Testis (tissue), 3 donors: Measurements from ENCODE around the gene AGGF1. TPM values are rescaled to one million over a fixed set of nuclear protein-coding genes. Genes with fewer than 3 reads are reported as not detected.
"Not testable (repeated sequence)": the region's sequence is repeated elsewhere in the genome, so short reads cannot be mapped to it uniquely, and the experiment has no call there.

ENCODE experiments used
- DNase-seq: peaks from one replicate; pipeline ENCODE4 v3.0.0-alpha.2; 2019
- H3K27ac ChIP-seq, 2 donors: fragments of 200-600 bp; sonication (generic); one replicate each; pipeline ENCODE4 v1.5.1; 2019
- H3K27me3 ChIP-seq: fragments of 200-600 bp; sonication (generic); one replicate; pipeline ENCODE4 v1.5.1; 2019
- H3K36me3 ChIP-seq: fragments of 200-600 bp; sonication (generic); one replicate; pipeline ENCODE4 v1.5.1; 2017; ENCODE audit warnings: low read depth; ENCODE audit errors: missing control alignments
- H3K4me1 ChIP-seq: fragments of 200-600 bp; sonication (generic); one replicate; pipeline ENCODE4 v1.5.1; 2019
- H3K4me3 ChIP-seq, 2 donors: fragments of 200-600 bp; sonication (generic); one replicate each; pipeline ENCODE4 v1.5.1; 2017 to 2019
- H3K9me3 ChIP-seq: fragments of 200-600 bp; sonication (generic); one replicate; pipeline ENCODE4 v1.5.1; 2017
- POLR2A ChIP-seq: fragments of 450-650 bp; IDR thresholded peaks from one replicate; pipeline ENCODE4 v1.6.1; 2017; ENCODE audit warnings: antibody characterized with exemption, mild to moderate bottlenecking, moderate library complexity
- WGBS, 2 donors: methylation state at CpG; one replicate each; pipeline ENCODE4 v1.1.5; 2018; 5-methylcytosine and 5-hydroxymethylcytosine counted together
- intact Hi-C: fragments of 100-400 bp; cut with DNase I; formaldehyde crosslinking; loops from one replicate; pipeline ENCODE4 v1.15.1; 2023; ENCODE audit warnings: low total_unique reads
- polyA plus RNA-seq: library from polyadenylated mRNA; stranded (reverse); fragments of 350-450 nt; fragmentation: Illumina TruSeq; extraction: RNeasy Lipid Tissue Mini Kit (QIAGEN cat#74804); gene quantifications from one replicate; pipeline ENCODE4 v1.2.3, GENCODE V29; 2014; ENCODE audit warnings: low read depth, low replicate concordance; ENCODE audit not compliant: insufficient read depth
- total RNA-seq, 2 donors: library from RNA; depleted of rRNA; stranded (reverse); fragments of >200 nt; gene quantifications; one replicate each; pipeline ENCODE4 v1.2.3, GENCODE V29; 2016
- TF ChIP-seq, protein P1 (sequence below), 3 experiments: fragments of 450-650 bp in 2 of 3; fragments of 200-600 bp in 1 of 3; sonication (generic) in 1 of 3; IDR thresholded peaks; one replicate each; pipeline ENCODE4 v1.5.1; 2016 to 2019; ENCODE audit warnings: antibody characterized with exemption in 3 of 3, mild to moderate bottlenecking in 2 of 3, moderate library complexity in 1 of 3

Gene AGGF1
- total and polyA plus RNA-seq, 3 donors from 2014 or later: 22.8 to 58.0 (median 50.4) TPM

DNA sequence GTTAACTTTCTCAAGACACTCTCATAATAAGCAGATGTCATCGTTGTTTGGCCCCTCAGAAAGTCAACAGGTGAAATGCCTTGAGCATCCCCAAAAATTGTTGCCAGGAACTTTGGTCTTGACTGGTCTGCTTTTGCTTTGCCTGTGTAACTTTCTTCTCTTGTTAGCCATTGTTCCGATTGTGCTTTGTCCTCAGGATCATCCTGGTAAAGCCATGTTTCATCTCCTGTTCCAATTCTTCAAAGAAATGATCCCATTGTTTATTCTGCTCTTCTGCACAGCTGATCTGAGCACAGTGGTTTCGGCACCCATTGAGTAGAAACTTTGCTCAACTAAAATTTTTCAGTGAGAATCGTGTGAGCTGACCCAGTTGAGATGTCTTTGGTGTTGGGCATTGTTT is 65.0 kb downstream of the AGGF1 start:
- Histone ChIP-seq H3K4me3 (no peak overlapping the region), H3K36me3 (no peaks in the 10 kb centered on the region), H3K9me3 (no peaks in the 10 kb centered on the region), H3K4me1 (no peaks in the 10 kb centered on the region), H3K27me3 (no peaks in the 10 kb centered on the region), H3K27ac (no peak overlapping the region)
- intact Hi-C loops: no loop called here
- DNase-seq: no peak
- TF ChIP-seq, protein P1, sequence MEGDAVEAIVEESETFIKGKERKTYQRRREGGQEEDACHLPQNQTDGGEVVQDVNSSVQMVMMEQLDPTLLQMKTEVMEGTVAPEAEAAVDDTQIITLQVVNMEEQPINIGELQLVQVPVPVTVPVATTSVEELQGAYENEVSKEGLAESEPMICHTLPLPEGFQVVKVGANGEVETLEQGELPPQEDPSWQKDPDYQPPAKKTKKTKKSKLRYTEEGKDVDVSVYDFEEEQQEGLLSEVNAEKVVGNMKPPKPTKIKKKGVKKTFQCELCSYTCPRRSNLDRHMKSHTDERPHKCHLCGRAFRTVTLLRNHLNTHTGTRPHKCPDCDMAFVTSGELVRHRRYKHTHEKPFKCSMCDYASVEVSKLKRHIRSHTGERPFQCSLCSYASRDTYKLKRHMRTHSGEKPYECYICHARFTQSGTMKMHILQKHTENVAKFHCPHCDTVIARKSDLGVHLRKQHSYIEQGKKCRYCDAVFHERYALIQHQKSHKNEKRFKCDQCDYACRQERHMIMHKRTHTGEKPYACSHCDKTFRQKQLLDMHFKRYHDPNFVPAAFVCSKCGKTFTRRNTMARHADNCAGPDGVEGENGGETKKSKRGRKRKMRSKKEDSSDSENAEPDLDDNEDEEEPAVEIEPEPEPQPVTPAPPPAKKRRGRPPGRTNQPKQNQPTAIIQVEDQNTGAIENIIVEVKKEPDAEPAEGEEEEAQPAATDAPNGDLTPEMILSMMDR (IDR thresholded peaks at IDR 0.05): no peak
- TF ChIP-seq POLR2A: no peak
- WGBS, 2 donors: 96% methylated on average over 4 of the region's 4 CpGs

DNA sequence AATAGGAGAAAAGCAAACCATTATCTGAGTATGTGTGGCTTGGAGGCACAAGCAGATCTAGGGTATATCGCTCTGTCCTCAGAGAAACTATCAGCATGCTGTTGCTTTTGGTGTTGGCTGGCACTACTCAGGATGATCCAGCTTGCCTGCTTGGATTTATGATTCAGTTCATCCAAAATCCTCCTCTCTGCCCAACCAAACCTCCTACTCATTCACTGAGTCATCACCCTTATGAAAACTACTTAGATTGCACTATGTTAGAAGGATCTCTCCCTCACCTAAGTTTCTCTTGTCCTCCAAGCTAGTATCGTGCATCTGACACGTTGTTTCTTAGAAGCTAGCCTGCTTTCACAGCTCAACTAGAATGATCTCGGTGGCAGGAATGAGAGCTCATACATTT is 71.1 kb downstream of the AGGF1 start:
- no peaks in the 10 kb centered on the region for H3K9me3 ChIP-seq
- no peaks in the 10 kb centered on the region for H3K27me3 ChIP-seq
- no peak overlapping the region for H3K4me3 ChIP-seq
- DNase-seq: no peak
- intact Hi-C loops: no loop called here
- no peaks in the 10 kb centered on the region for H3K36me3 ChIP-seq
- 76 to 84% methylated on average over 4 of the region's 4 CpGs for WGBS, 2 donors
- no peaks in the 10 kb centered on the region for H3K4me1 ChIP-seq
- no peak for TF ChIP-seq POLR2A
- TF ChIP-seq, protein P1 (IDR thresholded peaks at IDR 0.05): no peak
- no peak overlapping the region for H3K27ac ChIP-seq

GRCh38 chr5:77102549-77102948 is 72.3 kb downstream of the AGGF1 start:
- H3K27ac ChIP-seq: no peak overlapping the region

DNA sequence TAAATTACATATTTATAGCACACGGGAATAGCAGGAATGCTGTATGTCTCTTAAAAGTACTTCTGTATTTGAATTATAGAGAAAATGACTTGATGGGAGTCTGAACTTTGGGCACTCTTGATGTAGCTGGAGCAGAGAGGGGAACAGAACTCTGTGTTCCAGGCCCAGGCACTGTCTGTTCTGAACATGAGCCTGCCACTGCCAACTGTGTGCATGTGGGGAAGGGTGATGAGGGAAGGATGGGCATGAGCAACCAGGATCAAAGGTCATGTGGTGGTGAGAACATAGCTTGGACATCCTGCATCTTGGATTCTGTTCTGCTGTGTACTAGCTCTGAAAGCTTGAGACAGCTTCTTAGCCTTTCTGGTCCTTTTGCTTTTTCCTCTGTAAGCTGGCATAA is 73.3 kb downstream of the AGGF1 start:
- no peak overlapping the region for H3K27ac ChIP-seq
- no peaks in the 10 kb centered on the region for H3K9me3 ChIP-seq
- no peak for DNase-seq
- WGBS, 2 donors: 75 to 88% methylated on average over 1 of the region's 1 CpG
- H3K36me3 ChIP-seq: no peaks in the 10 kb centered on the region
- H3K4me1 ChIP-seq: no peaks in the 10 kb centered on the region
- H3K4me3 ChIP-seq: no peak overlapping the region
- intact Hi-C loops: no loop called here
- H3K27me3 ChIP-seq: no peaks in the 10 kb centered on the region
- no peak for TF ChIP-seq POLR2A
- TF ChIP-seq, protein P1 (IDR thresholded peaks at IDR 0.05): no peak

More at GRCh38 chr5:77102549-77102948, 72.3 kb downstream of the AGGF1 start:
- no peak for DNase-seq
- WGBS, 2 donors: 90 to 94% methylated on average over 6 to 7 of the region's 7 CpGs
- TF ChIP-seq POLR2A: no peak
- TF ChIP-seq, protein P1 (IDR thresholded peaks at IDR 0.05): no peak
- no peaks in the 10 kb centered on the region for H3K4me1 ChIP-seq
- no peaks in the 10 kb centered on the region for H3K9me3 ChIP-seq
- H3K36me3 ChIP-seq: no peaks in the 10 kb centered on the region
- no peak overlapping the region for H3K4me3 ChIP-seq
- no peaks in the 10 kb centered on the region for H3K27me3 ChIP-seq
- intact Hi-C loops: no loop called here

- no peak overlapping the region for H3K4me3 ChIP-seq
- DNase-seq: no peak
- no peaks in the 10 kb centered on the region for H3K27me3 ChIP-seq
- intact Hi-C loops: no loop called here
- no peaks in the 10 kb centered on the region for H3K36me3 ChIP-seq
- H3K27ac ChIP-seq: no peak overlapping the region
- no peaks in the 10 kb centered on the region for H3K4me1 ChIP-seq
- no peak for TF ChIP-seq POLR2A
- TF ChIP-seq, protein P1 (IDR thresholded peaks at IDR 0.05): no peak
- no peaks in the 10 kb centered on the region for H3K9me3 ChIP-seq
Observed at GRCh38 chr5:77104813-77105212, 74.6 kb downstream of the AGGF1 start.

DNA sequence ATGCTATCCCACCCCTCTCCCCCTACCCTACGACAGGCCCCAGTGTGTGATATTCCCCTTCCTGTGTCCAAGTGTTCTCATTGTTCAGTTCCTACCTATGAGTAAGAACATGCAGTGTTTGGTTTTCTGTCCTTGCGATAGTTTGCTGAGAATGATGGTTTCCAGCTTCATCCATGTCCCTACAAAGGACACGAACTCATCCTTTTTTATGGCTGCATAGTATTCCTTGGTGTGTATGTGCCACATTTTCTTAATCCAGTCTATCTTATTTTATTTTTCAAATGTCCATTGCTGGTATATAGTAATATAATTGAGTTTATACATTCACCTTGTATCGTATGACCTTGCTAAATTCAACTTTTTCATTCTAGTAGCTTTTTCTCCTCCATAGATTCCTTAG is 76.8 kb downstream of the AGGF1 start:
- H3K9me3 ChIP-seq, H3K4me3 ChIP-seq, intact Hi-C loops, H3K36me3 ChIP-seq, DNase-seq, H3K4me1 ChIP-seq, H3K27me3 ChIP-seq, H3K27ac ChIP-seq: not testable (repeated sequence)
- 94 to 95% methylated on average over 4 of the region's 4 CpGs for WGBS, 2 donors
